Measurements from ENCODE around the gene OTUD5. TPM values are rescaled to one million over a fixed set of nuclear protein-coding genes. Genes with fewer than 3 reads are reported as not detected.
A peak's percentile ranks its signal among the peaks of the same experiment; 100 is the strongest.
"Not testable (repeated sequence)": the region's sequence is repeated elsewhere in the genome, so short reads cannot be mapped to it uniquely, and the experiment has no call there.

The OTUD5 gene
- total and polyA plus RNA-seq, 12 donors = 39.4 to 79.5 (median 53.8) TPM

DNA sequence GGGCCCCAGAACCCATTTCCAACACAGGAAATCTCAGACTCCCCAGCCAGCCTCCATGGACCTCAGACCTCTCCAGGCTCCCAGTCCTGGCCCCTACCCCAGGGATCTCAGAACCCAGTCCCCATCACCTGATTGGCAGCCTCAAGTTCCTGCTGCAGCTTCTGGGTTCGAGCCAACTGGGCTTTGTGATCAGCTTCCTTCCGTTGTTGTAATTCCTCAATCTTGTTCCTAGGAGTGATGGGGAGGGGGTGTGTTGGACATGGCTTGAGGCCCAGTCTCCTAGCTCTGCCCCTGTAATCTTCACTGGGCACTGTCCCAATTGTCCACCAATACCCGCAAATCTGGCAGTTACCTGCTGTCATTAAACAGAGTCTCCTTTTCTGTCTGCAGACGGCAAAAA lies 32.1 kb upstream of the OTUD5 start:
- H3K9me3 ChIP-seq (replicated peaks in 1 of 3) = no peaks in the 10 kb centered on the region
- H3K27ac ChIP-seq = no peak overlapping the region
- no peak for TF ChIP-seq POLR2A (IDR thresholded peaks at IDR 0.05)
- no peak for TF ChIP-seq CTCF (IDR thresholded peaks at IDR 0.05)
- H3K4me3 ChIP-seq = no peak overlapping the region
- intact Hi-C loops (cut with DNase I) = no loop called here
- 73 to 87% (median 75%) methylated on average over 4 of the region's 4 CpGs for WGBS, 4 donors
- no peaks in the 10 kb centered on the region for H3K4me1 ChIP-seq (replicated peaks in 1 of 2)
- peaks cover 0 to 54% of the 10 kb centered on the region in 2 donors for H3K36me3 ChIP-seq (replicated peaks in 1 of 2)
- peak in 2 of 7 donors; percentile 18 to 28 for DNase-seq
- no peaks in the 10 kb centered on the region for H3K27me3 ChIP-seq

- peaks cover 0 to 40% of the 10 kb centered on the region in 2 donors for H3K36me3 ChIP-seq (replicated peaks in 1 of 2)
- WGBS, 4 donors = 76 to 87% (median 82%) methylated on average over 3 of the region's 3 CpGs
- DNase-seq = no peak
- H3K27ac ChIP-seq = no peak overlapping the region
- no peaks in the 10 kb centered on the region for H3K27me3 ChIP-seq
- H3K4me1 ChIP-seq (replicated peaks in 1 of 2) = no peaks in the 10 kb centered on the region
- intact Hi-C loops (cut with DNase I) = no loop called here
- no peaks in the 10 kb centered on the region for H3K9me3 ChIP-seq (replicated peaks in 1 of 3)
- TF ChIP-seq POLR2A (IDR thresholded peaks at IDR 0.05) (no peak), CTCF (IDR thresholded peaks at IDR 0.05) (no peak)
- no peak overlapping the region for H3K4me3 ChIP-seq
Measured at GRCh38 chrX:48983896-48984295, 26.5 kb upstream of the OTUD5 start.

DNA sequence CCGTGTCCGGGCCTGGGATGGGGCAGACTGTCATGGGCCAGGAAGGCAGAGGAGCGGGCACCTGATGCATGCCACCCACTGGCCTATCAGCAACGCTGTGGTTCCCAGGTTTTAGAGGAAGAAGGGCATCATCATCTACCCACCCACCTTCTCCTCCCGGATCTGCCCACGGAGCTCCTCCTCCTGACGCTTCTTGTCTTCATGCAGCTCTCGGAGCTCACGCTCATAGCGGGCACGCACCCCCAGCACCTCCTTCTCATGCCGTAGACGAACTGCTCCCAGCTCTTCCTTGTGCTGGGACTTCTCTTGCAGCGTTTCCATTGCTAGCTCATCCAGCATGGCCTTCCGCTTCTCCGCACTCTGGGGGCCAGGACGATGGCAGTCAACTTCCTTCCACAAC lies 25.7 kb upstream of the OTUD5 start:
- no peak for DNase-seq
- Histone ChIP-seq H3K9me3 (replicated peaks in 1 of 3) (no peaks in the 10 kb centered on the region), H3K27me3 (no peaks in the 10 kb centered on the region), H3K4me1 (replicated peaks in 1 of 2) (no peaks in the 10 kb centered on the region), H3K4me3 (no peak overlapping the region), H3K27ac (no peak overlapping the region), H3K36me3 (replicated peaks in 1 of 2) (peaks cover 0 to 41% of the 10 kb centered on the region in 2 donors)
- TF ChIP-seq CTCF (IDR thresholded peaks at IDR 0.05) (no peak), POLR2A (IDR thresholded peaks at IDR 0.05) (no peak)
- 86 to 92% (median 89%) methylated on average over 11 to 17 of the region's 17 CpGs for WGBS, 4 donors
- intact Hi-C loops (cut with DNase I) = no loop called here

GRCh38 chrX:48981178-48981577 lies 23.8 kb upstream of the OTUD5 start:
- H3K4me1 ChIP-seq (replicated peaks in 1 of 2) = no peaks in the 10 kb centered on the region
- no peak for TF ChIP-seq POLR2A (IDR thresholded peaks at IDR 0.05)
- H3K27ac ChIP-seq = no peak overlapping the region
- H3K9me3 ChIP-seq (replicated peaks in 1 of 3) = no peaks in the 10 kb centered on the region
- H3K4me3 ChIP-seq = no peak overlapping the region
- peaks cover 0 to 45% of the 10 kb centered on the region in 2 donors for H3K36me3 ChIP-seq (replicated peaks in 1 of 2)
- DNase-seq = no peak
- no peaks in the 10 kb centered on the region for H3K27me3 ChIP-seq
- WGBS, 4 donors = 81 to 91% (median 83%) methylated on average over 9 to 10 of the region's 10 CpGs; no CpG with 5 or more reads in 1 of the 4 donors
- intact Hi-C loops (cut with DNase I) = no loop called here

DNA sequence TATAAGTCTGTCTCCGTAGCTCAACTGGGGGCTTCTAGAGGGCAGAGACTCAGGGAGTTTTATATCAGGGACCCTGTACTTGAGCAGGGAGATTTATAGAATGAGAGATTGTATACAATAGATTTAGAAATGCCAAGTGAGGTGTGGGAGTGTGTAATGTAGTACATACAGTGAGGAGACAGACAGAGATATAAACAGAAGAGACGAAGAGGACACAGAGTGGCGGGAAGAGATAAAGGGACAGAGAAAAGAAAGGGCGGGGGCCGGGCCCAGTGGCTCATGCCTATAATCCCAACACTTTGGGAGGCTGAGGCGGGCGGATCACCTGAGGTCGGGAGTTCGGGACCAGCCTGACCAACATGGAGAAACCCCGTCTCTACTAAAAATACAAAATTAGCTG lies 22.9 kb upstream of the OTUD5 start:
- 79 to 96% (median 81%) methylated on average over 5 to 10 of the region's 10 CpGs for WGBS, 4 donors
- DNase-seq; H3K4me1 ChIP-seq (replicated peaks in 1 of 2); H3K27me3 ChIP-seq; H3K9me3 ChIP-seq (replicated peaks in 1 of 3); H3K27ac ChIP-seq; H3K4me3 ChIP-seq; intact Hi-C loops (cut with DNase I): not testable (repeated sequence)
- H3K36me3 ChIP-seq (replicated peaks in 1 of 2) = peaks cover 0 to 49% of the 10 kb centered on the region in 2 donors

All from adrenal gland (tissue), 12 donors.